ENCODE results near the gene CWC22. TPM values are rescaled to one million over a fixed set of nuclear protein-coding genes. Genes with fewer than 3 reads are reported as not detected.

Gene CWC22
- polyA plus RNA-seq, 1 donor = 27.3 TPM

GRCh38 chr2:179909845-179910734 lies 97.0 kb downstream of the CWC22 start:
- no peak for DNase-seq
- H3K4me3 ChIP-seq (ENCODE audit: low read length) = no peak overlapping the region
- H3K36me3 ChIP-seq (ENCODE audit: control insufficient read depth, insufficient read depth, low read length) = no peaks in the 10 kb centered on the region
- H3K27me3 ChIP-seq (ENCODE audit: control insufficient read depth, insufficient read depth, low read length) = peaks cover 2% of the 10 kb centered on the region
- H3K27ac ChIP-seq (ENCODE audit: low read length) = no peak overlapping the region
- no peaks in the 10 kb centered on the region for H3K4me1 ChIP-seq (ENCODE audit: control insufficient read depth, insufficient read depth, low read length)
- WGBS (ENCODE audit: insufficient coverage, low lambda C conversion rate) = no CpG with 5 or more reads among the region's 6 CpGs
- H3K9me3 ChIP-seq (ENCODE audit: control insufficient read depth, low read depth, low read length) = no peaks in the 10 kb centered on the region

- H3K4me1 ChIP-seq (ENCODE audit: control insufficient read depth, insufficient read depth, low read length) = no peaks in the 10 kb centered on the region
- H3K4me3 ChIP-seq (ENCODE audit: low read length) = no peak overlapping the region
- H3K27ac ChIP-seq (ENCODE audit: low read length) = no peak overlapping the region
- no peaks in the 10 kb centered on the region for H3K27me3 ChIP-seq (ENCODE audit: control insufficient read depth, insufficient read depth, low read length)
- H3K36me3 ChIP-seq (ENCODE audit: control insufficient read depth, insufficient read depth, low read length) = no peaks in the 10 kb centered on the region
- no peaks in the 10 kb centered on the region for H3K9me3 ChIP-seq (ENCODE audit: control insufficient read depth, low read depth, low read length)
- no peak for DNase-seq
- WGBS (ENCODE audit: insufficient coverage, low lambda C conversion rate) = 76% methylated on average over 3 of the region's 5 CpGs
Observed at GRCh38 chr2:179900655-179901054, 106.4 kb downstream of the CWC22 start.

DNA sequence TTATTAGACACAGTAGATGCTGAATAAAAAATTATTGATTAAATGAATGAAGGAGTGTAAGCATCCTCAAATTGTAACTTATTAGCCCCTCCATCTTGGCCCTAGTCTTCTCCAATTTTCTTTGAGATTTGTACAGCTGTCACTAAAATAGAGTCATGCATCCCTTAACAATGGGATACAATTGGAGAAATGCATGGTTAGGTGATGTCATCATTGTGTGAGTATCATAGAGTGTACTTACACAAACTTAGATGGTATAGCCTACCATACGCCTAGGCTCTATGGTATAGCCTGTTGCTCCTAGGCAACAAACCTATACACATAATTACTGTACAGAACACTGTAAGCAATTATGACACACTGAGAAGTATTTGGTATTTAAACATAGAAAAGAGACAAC lies 107.4 kb downstream of the CWC22 start:
- Histone ChIP-seq H3K9me3 (ENCODE audit: control insufficient read depth, low read depth, low read length) (no peaks in the 10 kb centered on the region), H3K4me3 (ENCODE audit: low read length) (no peak overlapping the region), H3K36me3 (ENCODE audit: control insufficient read depth, insufficient read depth, low read length) (no peaks in the 10 kb centered on the region), H3K27ac (ENCODE audit: low read length) (no peak overlapping the region), H3K4me1 (ENCODE audit: control insufficient read depth, insufficient read depth, low read length) (no peaks in the 10 kb centered on the region), H3K27me3 (ENCODE audit: control insufficient read depth, insufficient read depth, low read length) (no peaks in the 10 kb centered on the region)
- WGBS (ENCODE audit: insufficient coverage, low lambda C conversion rate) = no CpG with 5 or more reads among the region's 1 CpG
- no peak for DNase-seq

DNA sequence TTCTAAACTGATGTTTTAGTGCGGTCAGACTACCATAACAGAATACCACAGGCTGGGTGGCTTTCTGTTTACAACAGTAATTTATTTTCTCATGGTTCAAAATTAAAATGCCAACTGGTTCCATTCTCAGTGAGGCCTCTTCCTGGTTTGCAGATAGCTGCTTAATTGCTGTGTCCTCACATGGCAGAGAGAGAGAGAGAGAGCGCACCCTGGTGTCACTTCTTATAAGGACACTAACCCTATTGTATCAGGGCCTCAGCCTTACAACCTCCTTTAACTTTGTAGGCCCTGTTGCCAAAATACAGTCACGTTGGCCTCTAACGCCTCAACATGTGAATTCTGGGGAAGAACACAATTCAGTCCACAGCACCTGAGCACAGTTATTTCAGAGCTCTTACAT lies 108.2 kb downstream of the CWC22 start:
- DNase-seq = no peak
- Histone ChIP-seq H3K4me3 (ENCODE audit: low read length) (no peak overlapping the region), H3K27ac (ENCODE audit: low read length) (no peak overlapping the region), H3K27me3 (ENCODE audit: control insufficient read depth, insufficient read depth, low read length) (no peaks in the 10 kb centered on the region), H3K36me3 (ENCODE audit: control insufficient read depth, insufficient read depth, low read length) (no peaks in the 10 kb centered on the region), H3K4me1 (ENCODE audit: control insufficient read depth, insufficient read depth, low read length) (no peaks in the 10 kb centered on the region), H3K9me3 (ENCODE audit: control insufficient read depth, low read depth, low read length) (no peaks in the 10 kb centered on the region)
- whole genome bisulfite sequencing (ENCODE audit: insufficient coverage, low lambda C conversion rate) = 100% methylated on average over 1 of the region's 4 CpGs

Other genes starting within 250 kb of the CWC22 start
- 2.0 TPM for gene ZNF385B, start 145.7 kb downstream of the CWC22 start, polyA plus RNA-seq